Tibial nerve (tissue), 4 donors: Measurements from ENCODE around the gene HS6ST1.

Experiments used
- EP300 ChIP-seq, 2 donors: sonication (generic); formaldehyde crosslinking; IDR thresholded peaks; one replicate each; pipeline ENCODE4 v1.6.1; 2017; ENCODE audit warnings: antibody characterized with exemption in 2 of 2, mild to moderate bottlenecking in 1 of 2
- TF ChIP-seq, protein P1 (sequence below), 5 experiments: fragments of 200-600 bp in 3 of 5; fragments of 450-650 bp in 2 of 5; sonication (generic) in 3 of 5; IDR thresholded peaks; one replicate each; pipeline ENCODE4 v1.5.1; 2016 to 2019; ENCODE audit warnings: antibody characterized with exemption in 5 of 5, mild to moderate bottlenecking in 3 of 5, moderate library complexity in 2 of 5

DNA sequence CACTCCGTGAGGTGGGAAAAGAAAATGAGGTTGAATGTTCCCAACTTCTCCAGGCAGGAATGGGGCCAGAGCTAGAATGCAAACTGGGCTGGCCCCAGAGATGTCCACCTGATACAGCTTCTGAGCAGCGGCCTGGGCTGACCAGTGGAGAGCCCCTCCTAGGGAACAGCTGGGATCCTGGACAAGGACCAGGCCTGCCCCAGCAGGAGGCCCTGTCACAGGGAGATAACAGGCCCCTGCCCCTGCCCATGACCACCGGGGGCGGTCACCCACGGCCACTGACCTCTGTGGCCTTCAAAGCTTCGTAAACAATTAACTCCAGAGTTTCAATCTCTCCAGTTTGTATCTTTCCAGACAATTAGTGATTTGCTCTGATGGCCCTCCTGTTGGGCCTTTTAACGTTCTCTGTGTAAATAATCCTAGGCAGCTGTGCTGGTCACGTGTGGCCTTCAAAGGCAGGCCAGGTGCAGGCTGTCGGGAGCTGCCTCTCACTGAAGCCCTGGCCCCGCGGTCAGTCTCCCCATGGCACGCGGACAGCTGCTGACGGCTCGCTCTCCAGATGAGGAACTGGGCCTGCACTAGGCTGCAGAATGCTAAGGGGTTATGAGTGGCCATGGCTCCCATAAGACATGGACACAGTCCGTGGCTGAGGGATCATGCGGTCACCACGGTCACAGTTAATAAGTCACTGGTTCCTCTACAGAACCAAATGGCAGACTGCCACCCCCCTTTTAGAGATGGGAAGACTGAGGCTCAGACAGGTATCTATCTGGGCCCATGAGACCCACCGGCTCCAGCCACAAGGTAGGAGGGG, 9.2 kb downstream of the HS6ST1 start:
- TF ChIP-seq, protein P1, sequence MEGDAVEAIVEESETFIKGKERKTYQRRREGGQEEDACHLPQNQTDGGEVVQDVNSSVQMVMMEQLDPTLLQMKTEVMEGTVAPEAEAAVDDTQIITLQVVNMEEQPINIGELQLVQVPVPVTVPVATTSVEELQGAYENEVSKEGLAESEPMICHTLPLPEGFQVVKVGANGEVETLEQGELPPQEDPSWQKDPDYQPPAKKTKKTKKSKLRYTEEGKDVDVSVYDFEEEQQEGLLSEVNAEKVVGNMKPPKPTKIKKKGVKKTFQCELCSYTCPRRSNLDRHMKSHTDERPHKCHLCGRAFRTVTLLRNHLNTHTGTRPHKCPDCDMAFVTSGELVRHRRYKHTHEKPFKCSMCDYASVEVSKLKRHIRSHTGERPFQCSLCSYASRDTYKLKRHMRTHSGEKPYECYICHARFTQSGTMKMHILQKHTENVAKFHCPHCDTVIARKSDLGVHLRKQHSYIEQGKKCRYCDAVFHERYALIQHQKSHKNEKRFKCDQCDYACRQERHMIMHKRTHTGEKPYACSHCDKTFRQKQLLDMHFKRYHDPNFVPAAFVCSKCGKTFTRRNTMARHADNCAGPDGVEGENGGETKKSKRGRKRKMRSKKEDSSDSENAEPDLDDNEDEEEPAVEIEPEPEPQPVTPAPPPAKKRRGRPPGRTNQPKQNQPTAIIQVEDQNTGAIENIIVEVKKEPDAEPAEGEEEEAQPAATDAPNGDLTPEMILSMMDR (IDR thresholded peaks at IDR 0.05) = no peak
- peak in 1 of 2 donors; percentile 5 for TF ChIP-seq EP300 (IDR thresholded peaks at IDR 0.05)
